ENCODE measurements around the gene ASNSD1. TPM values are rescaled to one million over a fixed set of nuclear protein-coding genes. Genes with fewer than 3 reads are reported as not detected.

The ASNSD1 gene
- total RNA-seq, 2 experiments from 2014 or later = 31.9 to 36.8 TPM

DNA sequence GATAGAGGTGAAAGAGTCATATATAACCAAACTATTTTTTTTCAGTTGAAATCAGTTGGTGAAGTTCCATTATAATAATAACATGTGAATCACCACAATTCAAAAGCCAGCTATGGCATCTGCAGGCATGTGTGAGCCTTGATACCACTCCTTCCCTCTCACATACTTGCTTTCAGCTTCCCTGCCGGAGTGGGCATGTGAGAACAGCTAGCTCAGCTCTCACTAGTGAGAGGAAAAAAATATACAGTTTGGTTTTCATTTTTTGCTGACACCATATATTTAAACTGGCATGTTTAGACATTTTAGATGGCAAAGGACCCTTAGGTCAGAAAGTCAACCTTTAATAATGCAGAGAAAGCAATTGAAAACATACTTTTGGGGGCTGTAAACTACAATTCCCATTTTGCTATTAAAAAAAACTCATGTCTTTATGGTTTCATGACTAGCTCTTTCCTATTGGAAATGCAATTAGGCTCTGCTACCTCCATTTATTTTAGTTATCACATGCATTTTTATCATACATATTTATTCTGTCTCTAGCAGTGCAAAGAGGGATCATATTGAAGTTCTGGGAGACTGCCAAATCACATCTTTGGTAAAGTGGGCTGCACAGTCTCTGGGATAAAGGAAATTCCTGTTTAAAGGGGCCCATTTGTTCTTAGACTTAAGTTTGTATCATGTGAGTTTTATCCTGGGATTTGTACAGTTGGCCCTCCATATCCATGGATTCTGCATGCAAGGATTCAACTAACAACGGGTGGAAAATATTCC, 47.4 kb upstream of the ASNSD1 start:
- Histone ChIP-seq H3K4me3 (ENCODE audit: low read depth, low read length, poor library complexity, severe bottlenecking) (no peak overlapping the region), H3K9me3 (ENCODE audit: low read length) (no peaks in the 10 kb centered on the region), H4K20me1 (ENCODE audit: insufficient read depth, low read length) (no peaks in the 10 kb centered on the region), H2AFZ (ENCODE audit: low read length) (no peak overlapping the region; the same call in 1 of the 2 replicates), H3K36me3 (ENCODE audit: insufficient read depth, low read length) (no peaks in the 10 kb centered on the region), H3K79me2 (ENCODE audit: insufficient read depth, low read depth, low read length) (no peaks in the 10 kb centered on the region), H3K4me1 (ENCODE audit: insufficient read depth, low read length, poor library complexity, severe bottlenecking) (no peaks in the 10 kb centered on the region), H3K27ac (ENCODE audit: low read depth, low read length, poor library complexity, severe bottlenecking) (no peak overlapping the region), H3K9me2 (ENCODE audit: insufficient read depth, low read length) (no peaks in the 10 kb centered on the region), H3K4me2 (ENCODE audit: low read length) (no peak overlapping the region)
- intact Hi-C loops (cut with micrococcal nuclease; ENCODE audit: unreplicated experiment) = no loop called here
- BruUV-seq (replicated peaks) = no TSS peak
- DNase-seq (ENCODE audit: low spot score) = no peak
- TF ChIP-seq, protein P1, sequence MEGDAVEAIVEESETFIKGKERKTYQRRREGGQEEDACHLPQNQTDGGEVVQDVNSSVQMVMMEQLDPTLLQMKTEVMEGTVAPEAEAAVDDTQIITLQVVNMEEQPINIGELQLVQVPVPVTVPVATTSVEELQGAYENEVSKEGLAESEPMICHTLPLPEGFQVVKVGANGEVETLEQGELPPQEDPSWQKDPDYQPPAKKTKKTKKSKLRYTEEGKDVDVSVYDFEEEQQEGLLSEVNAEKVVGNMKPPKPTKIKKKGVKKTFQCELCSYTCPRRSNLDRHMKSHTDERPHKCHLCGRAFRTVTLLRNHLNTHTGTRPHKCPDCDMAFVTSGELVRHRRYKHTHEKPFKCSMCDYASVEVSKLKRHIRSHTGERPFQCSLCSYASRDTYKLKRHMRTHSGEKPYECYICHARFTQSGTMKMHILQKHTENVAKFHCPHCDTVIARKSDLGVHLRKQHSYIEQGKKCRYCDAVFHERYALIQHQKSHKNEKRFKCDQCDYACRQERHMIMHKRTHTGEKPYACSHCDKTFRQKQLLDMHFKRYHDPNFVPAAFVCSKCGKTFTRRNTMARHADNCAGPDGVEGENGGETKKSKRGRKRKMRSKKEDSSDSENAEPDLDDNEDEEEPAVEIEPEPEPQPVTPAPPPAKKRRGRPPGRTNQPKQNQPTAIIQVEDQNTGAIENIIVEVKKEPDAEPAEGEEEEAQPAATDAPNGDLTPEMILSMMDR (conservative IDR thresholded peaks at IDR 0.05; ENCODE audit: low read length) = no peak
- TF ChIP-seq EZH2phosphoT487 (IDR thresholded peaks at IDR 0.05; ENCODE audit: borderline replicate concordance, low read depth, low read length) = no peak
- ChIA-PET CTCF (ENCODE audit: unreplicated experiment) (no interaction called here), POLR2A (interaction anchor here (0.5 to 1.5 kb wide), 4 partner anchors 9 to 948 kb away, joined by 3 read pairs; no protein-coding TSS in a partner anchor)

DNA sequence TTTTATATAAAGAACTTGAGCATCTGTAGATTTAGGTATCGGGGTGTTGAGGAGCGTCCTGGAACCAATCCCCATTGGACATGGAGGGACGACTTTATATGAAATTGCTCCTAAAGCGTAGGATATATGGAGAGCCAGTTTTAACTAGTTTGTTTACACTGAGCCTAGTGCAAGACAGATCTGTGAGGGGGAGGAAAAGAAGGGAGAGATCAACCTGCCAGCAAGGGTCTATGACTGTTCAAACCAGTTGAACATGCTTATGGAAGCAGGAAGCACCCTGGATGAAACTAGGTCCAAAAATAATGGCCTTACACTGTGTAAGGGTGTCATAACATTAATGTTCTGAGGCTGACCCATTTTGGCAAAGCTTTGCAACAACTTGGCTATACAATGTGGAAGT, 46.7 kb upstream of the ASNSD1 start:
- H3K4me1 ChIP-seq (ENCODE audit: insufficient read depth, low read length, poor library complexity, severe bottlenecking) = no peaks in the 10 kb centered on the region
- no peaks in the 10 kb centered on the region for H3K9me3 ChIP-seq (ENCODE audit: low read length)
- no peaks in the 10 kb centered on the region for H4K20me1 ChIP-seq (ENCODE audit: insufficient read depth, low read length)
- intact Hi-C loops (cut with micrococcal nuclease; ENCODE audit: unreplicated experiment) = no loop called here
- H3K36me3 ChIP-seq (ENCODE audit: insufficient read depth, low read length) = no peaks in the 10 kb centered on the region
- TF ChIP-seq EZH2phosphoT487 (IDR thresholded peaks at IDR 0.05; ENCODE audit: borderline replicate concordance, low read depth, low read length) = no peak
- TF ChIP-seq, protein P1 (conservative IDR thresholded peaks at IDR 0.05; ENCODE audit: low read length) = no peak
- CTCF ChIA-PET (ENCODE audit: unreplicated experiment) = no interaction called here
- H3K4me2 ChIP-seq (ENCODE audit: low read length) = no peak overlapping the region
- H3K9me2 ChIP-seq (ENCODE audit: insufficient read depth, low read length) = no peaks in the 10 kb centered on the region
- H3K27ac ChIP-seq (ENCODE audit: low read depth, low read length, poor library complexity, severe bottlenecking) = no peak overlapping the region
- no peak overlapping the region for H2AFZ ChIP-seq (ENCODE audit: low read length)
- POLR2A ChIA-PET = interaction anchor here (1.5 kb wide), 1 partner anchor 75 kb away, joined by 3 read pairs; no protein-coding TSS in a partner anchor
- H3K4me3 ChIP-seq (ENCODE audit: low read depth, low read length, poor library complexity, severe bottlenecking) = no peak overlapping the region
- no TSS peak for BruUV-seq (replicated peaks)
- H3K79me2 ChIP-seq (ENCODE audit: insufficient read depth, low read depth, low read length) = no peaks in the 10 kb centered on the region
- no peak for DNase-seq (ENCODE audit: low spot score)

DNA sequence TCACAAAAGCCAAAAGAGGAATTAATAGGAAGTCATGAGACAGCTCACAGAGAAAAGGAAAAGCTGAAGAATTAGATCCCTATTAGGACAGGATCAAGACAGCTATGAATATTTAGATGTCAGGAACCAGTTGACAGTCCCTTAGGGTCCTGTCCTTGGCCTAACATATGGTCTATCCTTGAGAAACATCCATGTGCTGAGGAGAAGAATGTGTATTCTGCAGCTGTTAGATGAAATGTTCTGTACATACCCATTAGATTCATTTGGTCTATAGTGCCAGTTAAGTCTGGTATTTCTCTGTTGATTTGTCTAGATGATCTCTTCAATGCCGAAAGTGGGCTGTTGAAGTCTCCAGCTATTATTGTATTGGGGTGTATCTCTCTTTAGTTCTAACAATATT, 43.1 kb upstream of the ASNSD1 start:
- Histone ChIP-seq H3K36me3 (ENCODE audit: insufficient read depth, low read length) (no peaks in the 10 kb centered on the region), H3K27ac (ENCODE audit: low read depth, low read length, poor library complexity, severe bottlenecking) (no peak overlapping the region), H3K4me2 (ENCODE audit: low read length) (no peak overlapping the region), H3K9me3 (ENCODE audit: low read length) (no peaks in the 10 kb centered on the region), H2AFZ (ENCODE audit: low read length) (no peak overlapping the region), H3K4me1 (ENCODE audit: insufficient read depth, low read length, poor library complexity, severe bottlenecking) (no peaks in the 10 kb centered on the region), H3K4me3 (ENCODE audit: low read depth, low read length, poor library complexity, severe bottlenecking) (no peak overlapping the region), H4K20me1 (ENCODE audit: insufficient read depth, low read length) (no peaks in the 10 kb centered on the region), H3K79me2 (ENCODE audit: insufficient read depth, low read depth, low read length) (no peaks in the 10 kb centered on the region), H3K9me2 (ENCODE audit: insufficient read depth, low read length) (no peaks in the 10 kb centered on the region)
- POLR2A ChIA-PET = interaction anchor here (0.5 to 0.9 kb wide), 2 partner anchors 12 to 96 kb away, joined by 3 to 4 read pairs; no protein-coding TSS in a partner anchor
- intact Hi-C loops (cut with micrococcal nuclease; ENCODE audit: unreplicated experiment) = no loop called here
- DNase-seq (ENCODE audit: low spot score) = no peak
- TF ChIP-seq EZH2phosphoT487 (IDR thresholded peaks at IDR 0.05; ENCODE audit: borderline replicate concordance, low read depth, low read length) = no peak
- CTCF ChIA-PET (ENCODE audit: unreplicated experiment) = no interaction called here
- no TSS peak for BruUV-seq (replicated peaks)

Data from OCI-LY7 (cell line).